AG04450 (cell line): Measurements from ENCODE around the gene KCNH2. TPM values are rescaled to one million over a fixed set of nuclear protein-coding genes. Genes with fewer than 3 reads are reported as not detected.

Experiments used
- CTCF ChIA-PET: fragments of 300-600, 350-600 bp; formaldehyde crosslinking; extraction: SDS; loops from one replicate; lab custom pipeline; 2022; ENCODE audit warnings: antibody characterized with exemption, inconsistent platforms; lab: Charles Lee
- POLR2A ChIA-PET: fragments of 350-600 bp; formaldehyde crosslinking; extraction: SDS; loops from one replicate; lab custom pipeline; 2021; ENCODE audit warnings: antibody characterized with exemption, inconsistent platforms; lab: Yijun Ruan, JAX
- DNase-seq: peaks from one replicate; pipeline ENCODE4 v3.0.0-alpha.2; 2011; ENCODE audit warnings: low read depth, low spot score
- H3K27ac ChIP-seq: one replicate; pipeline ENCODE4 v1.5.1; 2012; ENCODE audit warnings: low read depth, low read length, control low read depth
- H3K27me3 ChIP-seq: one replicate; pipeline ENCODE4 v1.6.0; 2012; ENCODE audit warnings: low read length; ENCODE audit not compliant: control insufficient read depth, insufficient read depth
- H3K4me3 ChIP-seq: 2 replicates; pipeline ENCODE4 v1.5.1; 2011; ENCODE audit warnings: mild to moderate bottlenecking, low read depth, low read length, control low read depth
- H3K9me3 ChIP-seq: 2 replicates; pipeline ENCODE4 v1.5.1; 2012; ENCODE audit warnings: low read length; ENCODE audit not compliant: control insufficient read depth, insufficient read depth
- CTCF ChIP-seq: IDR thresholded peaks from 2 replicates; pipeline ENCODE4 v1.5.1; 2011; ENCODE audit warnings: low read depth, low read length, control low read depth, inconsistent platforms
- polyA plus RNA-seq: library from polyadenylated mRNA; depleted of rRNA; stranded (reverse); fragments of >200 nt; gene quantifications from 2 replicates; pipeline ENCODE4 v1.2.3, GENCODE V29; 2011

KCNH2 gene
- polyA plus RNA-seq, 1 experiment, result 1.3 TPM

DNA sequence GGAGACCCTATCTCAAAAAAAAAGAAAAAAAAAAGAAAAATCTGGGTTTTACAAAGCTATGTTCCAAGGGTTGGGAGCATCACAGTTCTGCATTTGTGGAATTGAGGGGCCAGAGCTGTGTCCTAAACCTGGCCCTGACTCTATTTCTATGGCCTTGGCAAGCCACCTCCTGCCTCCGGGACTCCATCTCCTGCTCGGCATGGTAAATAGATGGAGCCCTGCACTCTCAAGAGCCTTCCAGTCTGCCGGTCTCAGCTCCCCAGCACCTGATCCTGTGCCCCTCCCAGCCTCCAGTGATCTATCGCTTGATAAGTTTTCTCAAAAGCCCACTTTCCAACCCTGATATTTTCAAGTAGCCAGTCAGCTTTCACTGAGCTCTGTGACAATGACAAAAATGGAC lies 43.0 kb downstream of the KCNH2 start:
- Histone ChIP-seq H3K27ac (no peak overlapping the region), H3K27me3 (peaks cover 2% of the 10 kb centered on the region), H3K4me3 (no peak overlapping the region), H3K9me3 (no peaks in the 10 kb centered on the region)
- no peak for TF ChIP-seq CTCF
- DNase-seq, result no peak
- CTCF ChIA-PET, result interaction anchor here (1.6 kb wide), 1 partner anchor 37 kb away, joined by 7 read pairs; no protein-coding TSS in a partner anchor
- POLR2A ChIA-PET, result no interaction called here

GRCh38 chr7:150934045-150934766 lies 43.9 kb downstream of the KCNH2 start:
- ChIA-PET CTCF (interaction anchor here (1.6 kb wide), 1 partner anchor 36 kb away, joined by 7 read pairs; no protein-coding TSS in a partner anchor), POLR2A (no interaction called here)
- no peak for DNase-seq
- Histone ChIP-seq H3K27ac (no peak overlapping the region), H3K4me3 (no peak overlapping the region), H3K9me3 (no peaks in the 10 kb centered on the region), H3K27me3 (peaks cover 4% of the 10 kb centered on the region)
- TF ChIP-seq CTCF, result no peak

DNA sequence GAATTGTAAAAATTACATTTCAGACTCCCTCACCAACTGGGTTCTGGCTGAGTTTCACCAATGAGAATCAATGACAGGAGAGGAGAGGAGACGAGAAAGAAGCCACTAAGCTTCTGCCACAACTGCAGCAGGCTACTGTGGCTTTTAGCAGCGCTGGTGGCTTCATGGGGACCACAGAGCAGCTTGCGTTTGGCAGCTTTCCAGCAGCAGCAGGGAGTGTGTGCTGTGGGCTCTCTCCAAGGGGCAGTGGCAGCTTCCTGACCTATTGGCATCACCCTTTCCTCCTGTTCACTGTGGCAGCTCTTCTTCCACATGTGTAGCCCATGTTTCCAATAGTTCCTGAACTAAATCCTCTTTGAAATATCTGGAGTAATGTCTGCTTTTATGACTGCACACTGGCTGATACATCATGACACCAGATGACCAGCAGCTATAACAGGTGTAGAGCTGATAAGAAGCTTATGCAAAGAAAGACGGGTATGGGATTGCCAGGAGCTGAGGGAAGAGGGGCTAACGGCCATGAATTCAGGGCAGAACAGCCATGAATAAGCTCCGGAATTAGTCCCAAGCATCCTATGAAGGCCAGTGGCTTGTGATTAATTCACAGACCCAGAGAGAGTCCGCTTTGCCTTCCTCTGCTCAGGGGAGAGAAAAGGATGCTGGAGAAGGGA lies 46.8 kb downstream of the KCNH2 start:
- Histone ChIP-seq H3K27ac (no peak overlapping the region), H3K4me3 (no peak overlapping the region), H3K27me3 (peaks cover 4% of the 10 kb centered on the region), H3K9me3 (no peaks in the 10 kb centered on the region)
- no peak for TF ChIP-seq CTCF
- DNase-seq, result no peak
- ChIA-PET CTCF (interaction anchor here (1.5 kb wide), 1 partner anchor 33 kb away, joined by 5 read pairs; no protein-coding TSS in a partner anchor), POLR2A (no interaction called here)

DNA sequence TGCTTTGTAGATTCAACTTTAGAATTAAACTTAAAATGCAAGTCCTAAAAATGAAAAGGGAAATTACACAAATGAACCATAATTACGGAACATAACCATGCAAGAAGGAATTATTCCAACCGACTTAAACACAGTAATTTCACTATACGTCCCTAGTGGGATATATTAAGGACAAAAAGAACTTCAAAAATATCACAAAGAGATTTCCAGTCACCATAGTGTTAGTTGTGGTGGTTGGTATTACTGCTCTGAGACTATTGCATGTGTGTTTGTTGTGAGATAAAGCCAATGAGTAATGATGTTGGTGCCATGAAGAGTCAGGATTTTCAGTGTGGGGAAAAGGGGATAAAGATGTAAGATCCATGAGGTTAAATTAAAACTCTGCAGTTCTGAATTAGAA lies 49.6 kb downstream of the KCNH2 start:
- POLR2A ChIA-PET, result no interaction called here

More for the DNA sequence above, 49.6 kb downstream of the KCNH2 start:
- H3K27ac ChIP-seq, result no peak overlapping the region
- H3K9me3 ChIP-seq, result no peaks in the 10 kb centered on the region
- H3K4me3 ChIP-seq, result no peak overlapping the region
- CTCF ChIA-PET, result no interaction called here
- H3K27me3 ChIP-seq, result peaks cover 4% of the 10 kb centered on the region
- TF ChIP-seq CTCF, result no peak
- no peak for DNase-seq
